NCI-H2196 treated with DMSO at 0.1 percent for 48 hours (cell line): ENCODE results near the gene PPP1R3G.
"Not testable (repeated sequence)": the region's sequence is repeated elsewhere in the genome, so short reads cannot be mapped to it uniquely, and the experiment has no call there.

Source experiments
- DNase-seq: peaks from one replicate; lab custom pipeline; 2025; ENCODE audit not compliant: unreplicated experiment; lab: John Stamatoyannopoulos, UW

PPP1R3G gene

GRCh38 chr6:5084781-5085647 is at the start of gene PPP1R3G:
PPP1R3G (plus strand) TSS chr6:5085341; CDS start chr6:5085486, 145 bp downstream.
- DNase-seq = no peak

GRCh38 chr6:5036269-5036668 is 48.9 kb upstream of the PPP1R3G start:
- no peak for DNase-seq

GRCh38 chr6:5041955-5042354 is 43.2 kb upstream of the PPP1R3G start:
- DNase-seq = no peak

GRCh38 chr6:5042436-5042835 is 42.7 kb upstream of the PPP1R3G start:
- no peak for DNase-seq

GRCh38 chr6:5044866-5045265 is 40.3 kb upstream of the PPP1R3G start:
- DNase-seq = no peak

- no peak for DNase-seq
Measured at GRCh38 chr6:5045416-5045815, 39.7 kb upstream of the PPP1R3G start.

GRCh38 chr6:5046430-5046829 is 38.7 kb upstream of the PPP1R3G start:
- no peak for DNase-seq

GRCh38 chr6:5050009-5050408 is 35.1 kb upstream of the PPP1R3G start:
- DNase-seq = no peak

- no peak for DNase-seq
Measured at GRCh38 chr6:5051394-5051793, 33.7 kb upstream of the PPP1R3G start.

- DNase-seq = no peak
Measured at GRCh38 chr6:5053038-5053437, 32.1 kb upstream of the PPP1R3G start.

GRCh38 chr6:5053864-5054244 is 31.3 kb upstream of the PPP1R3G start:
- DNase-seq = no peak

GRCh38 chr6:5054245-5054873 is 30.8 kb upstream of the PPP1R3G start:
- no peak for DNase-seq

GRCh38 chr6:5055118-5055517 is 30.0 kb upstream of the PPP1R3G start:
- no peak for DNase-seq

GRCh38 chr6:5058254-5058653 is 26.9 kb upstream of the PPP1R3G start:
- DNase-seq = no peak

GRCh38 chr6:5059036-5059896 is 25.9 kb upstream of the PPP1R3G start:
- no peak for DNase-seq

GRCh38 chr6:5060439-5060838 is 24.7 kb upstream of the PPP1R3G start:
- DNase-seq = not testable (repeated sequence)

- DNase-seq = no peak
Measured at GRCh38 chr6:5061152-5061551, 24.0 kb upstream of the PPP1R3G start.

- DNase-seq = no peak
Measured at GRCh38 chr6:5063617-5064016, 21.5 kb upstream of the PPP1R3G start.

- DNase-seq = no peak
Measured at GRCh38 chr6:5066456-5067093, 18.6 kb upstream of the PPP1R3G start.

- DNase-seq = no peak
Measured at GRCh38 chr6:5067305-5067704, 17.8 kb upstream of the PPP1R3G start.

- DNase-seq = no peak
Measured at GRCh38 chr6:5068153-5068751, 16.9 kb upstream of the PPP1R3G start.
